Measurements from ENCODE around the gene NDUFS7.

DNA sequence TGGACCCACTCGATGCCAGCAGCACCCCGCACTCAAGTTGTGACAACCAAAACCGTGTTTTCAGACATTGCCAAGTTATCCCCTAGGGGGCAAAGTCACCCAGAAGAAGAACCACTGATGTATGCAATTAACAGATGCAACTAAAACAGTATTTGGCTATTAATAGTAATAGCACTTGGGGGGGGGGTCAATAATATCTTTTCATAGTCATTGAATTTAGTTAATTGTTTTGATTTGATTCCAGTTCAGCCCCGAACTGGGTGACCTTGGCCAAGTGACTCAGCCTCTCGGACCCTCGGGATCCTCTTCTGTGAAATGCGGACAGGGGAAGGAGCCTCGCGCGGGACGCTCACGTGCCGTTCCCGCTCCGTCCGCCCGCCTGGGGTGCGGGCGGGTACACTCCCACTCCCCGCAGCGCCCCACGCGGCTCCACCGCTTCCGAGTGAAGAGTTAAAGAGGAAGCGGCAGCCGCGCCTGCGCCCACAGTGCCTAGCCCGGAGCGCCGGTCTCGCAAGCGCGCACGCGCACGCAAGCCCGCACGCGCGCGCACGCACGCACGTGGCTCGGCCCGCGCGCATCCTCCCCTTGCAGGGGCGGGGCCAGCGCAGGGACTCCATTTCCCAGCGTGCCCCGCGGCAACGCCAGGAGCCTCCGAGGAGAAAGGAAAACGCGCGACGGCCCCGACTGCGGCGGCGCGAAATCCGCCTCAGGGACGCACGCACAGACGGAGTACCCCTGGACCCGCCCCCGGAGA is 23.2 kb downstream of the NDUFS7 start:
- no peak for TF ChIP-seq POLR2AphosphoS5 (IDR thresholded peaks at IDR 0.05)
- TF ChIP-seq, protein P1, sequence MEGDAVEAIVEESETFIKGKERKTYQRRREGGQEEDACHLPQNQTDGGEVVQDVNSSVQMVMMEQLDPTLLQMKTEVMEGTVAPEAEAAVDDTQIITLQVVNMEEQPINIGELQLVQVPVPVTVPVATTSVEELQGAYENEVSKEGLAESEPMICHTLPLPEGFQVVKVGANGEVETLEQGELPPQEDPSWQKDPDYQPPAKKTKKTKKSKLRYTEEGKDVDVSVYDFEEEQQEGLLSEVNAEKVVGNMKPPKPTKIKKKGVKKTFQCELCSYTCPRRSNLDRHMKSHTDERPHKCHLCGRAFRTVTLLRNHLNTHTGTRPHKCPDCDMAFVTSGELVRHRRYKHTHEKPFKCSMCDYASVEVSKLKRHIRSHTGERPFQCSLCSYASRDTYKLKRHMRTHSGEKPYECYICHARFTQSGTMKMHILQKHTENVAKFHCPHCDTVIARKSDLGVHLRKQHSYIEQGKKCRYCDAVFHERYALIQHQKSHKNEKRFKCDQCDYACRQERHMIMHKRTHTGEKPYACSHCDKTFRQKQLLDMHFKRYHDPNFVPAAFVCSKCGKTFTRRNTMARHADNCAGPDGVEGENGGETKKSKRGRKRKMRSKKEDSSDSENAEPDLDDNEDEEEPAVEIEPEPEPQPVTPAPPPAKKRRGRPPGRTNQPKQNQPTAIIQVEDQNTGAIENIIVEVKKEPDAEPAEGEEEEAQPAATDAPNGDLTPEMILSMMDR (IDR thresholded peaks at IDR 0.05): peak in 3 of 4 experiments; percentile 14 to 35 (median 22)
